Stimulated activated CD4-positive, alpha-beta T cell treated with anti-CD3 and anti-CD28 coated beads, Interleukin-1b, Interleukin-23, amount 100 ng/mL, for 4 hours (primary cell): ENCODE measurements around the gene TNFRSF25.

ENCODE experiments used
- DNase-seq, 2 donors: peaks; one replicate each; pipeline ENCODE4 v3.0.0-alpha.2; 2020; ENCODE audit warnings: low read depth in 2 of 2

Gene TNFRSF25

GRCh38 chr1:6466023-6466422 lies at the start of gene TNFRSF25:
Gene TNFRSF25 (minus strand): TSS chr1:6466173. CDS start chr1:6466107, 66 bp downstream.
- DNase-seq, result peak in 1 of 2 donors; percentile 68

- DNase-seq, result no peak
Measured at GRCh38 chr1:6515771-6516170, 49.8 kb upstream of the TNFRSF25 start.

- no peak for DNase-seq
Measured at GRCh38 chr1:6513320-6513801, 47.4 kb upstream of the TNFRSF25 start.

GRCh38 chr1:6512908-6513280 lies 46.9 kb upstream of the TNFRSF25 start:
- no peak for DNase-seq

- no peak for DNase-seq
Measured at GRCh38 chr1:6512245-6512907, 46.4 kb upstream of the TNFRSF25 start.

- DNase-seq, result no peak
Measured at GRCh38 chr1:6511561-6512244, 45.7 kb upstream of the TNFRSF25 start.

GRCh38 chr1:6511056-6511455 lies 45.1 kb upstream of the TNFRSF25 start:
- DNase-seq, result no peak

- DNase-seq, result no peak
Measured at GRCh38 chr1:6510493-6510892, 44.5 kb upstream of the TNFRSF25 start.

GRCh38 chr1:6509919-6510291 lies 43.9 kb upstream of the TNFRSF25 start:
- DNase-seq, result no peak

GRCh38 chr1:6509220-6509918 lies 43.4 kb upstream of the TNFRSF25 start:
- no peak for DNase-seq

- DNase-seq, result no peak
Measured at GRCh38 chr1:6508816-6509189, 42.8 kb upstream of the TNFRSF25 start.

GRCh38 chr1:6508154-6508815 lies 42.3 kb upstream of the TNFRSF25 start:
- no peak for DNase-seq

- DNase-seq, result no peak
Measured at GRCh38 chr1:6507461-6507911, 41.5 kb upstream of the TNFRSF25 start.

- no peak for DNase-seq
Measured at GRCh38 chr1:6507037-6507428, 41.1 kb upstream of the TNFRSF25 start.

- DNase-seq, result no peak
Measured at GRCh38 chr1:6506210-6507036, 40.5 kb upstream of the TNFRSF25 start.

GRCh38 chr1:6505367-6506209 lies 39.6 kb upstream of the TNFRSF25 start:
- DNase-seq, result no peak

- no peak for DNase-seq
Measured at GRCh38 chr1:6504887-6505286, 38.9 kb upstream of the TNFRSF25 start.

GRCh38 chr1:6503884-6504602 lies 38.1 kb upstream of the TNFRSF25 start:
- DNase-seq, result no peak

- DNase-seq, result no peak
Measured at GRCh38 chr1:6502000-6502891, 36.3 kb upstream of the TNFRSF25 start.
